Measurements from ENCODE around the gene CHRM4. TPM values are rescaled to one million over a fixed set of nuclear protein-coding genes. Genes with fewer than 3 reads are reported as not detected.

Gene CHRM4
- total and polyA plus RNA-seq, 8 donors, result 0.08 to 0.66 (median 0.22) TPM; not detected in 1

DNA sequence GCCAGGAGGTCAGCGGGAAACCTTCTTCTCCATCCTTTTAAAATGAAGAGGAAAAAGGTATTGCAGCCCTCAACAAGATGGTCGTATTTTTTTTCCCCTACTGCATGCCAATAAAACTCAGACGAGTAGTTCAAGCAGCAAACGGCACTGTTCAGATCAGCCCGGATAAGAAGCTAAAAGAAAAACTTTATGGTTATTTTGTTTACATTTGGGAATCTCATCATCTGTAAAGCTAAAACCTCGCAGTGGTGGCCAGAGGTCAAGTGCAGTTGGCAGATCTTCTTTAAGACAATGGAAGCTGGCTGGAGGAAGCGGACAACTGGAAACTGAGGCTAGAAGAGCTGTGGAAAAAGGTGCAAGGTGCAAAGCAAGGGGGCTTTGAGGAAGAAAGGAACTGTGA is 31.0 kb upstream of the CHRM4 start:
- ATAC-seq, result no peak
- H3K27me3 ChIP-seq, result no peaks in the 10 kb centered on the region
- no peak for FAIRE-seq
- intact Hi-C loops (cut with DNase I), result no loop called here
- no peak for DNase-seq
- H3K9me3 ChIP-seq, result no peaks in the 10 kb centered on the region
- no peak overlapping the region for H3K27ac ChIP-seq
- 78 to 82% methylated on average over 7 of the region's 7 CpGs for WGBS, 2 donors
- H3K36me3 ChIP-seq, result peaks cover 0 to 9% (median 0%) of the 10 kb centered on the region in 3 donors
- no peak overlapping the region for H3K4me3 ChIP-seq
- TF ChIP-seq CTCF (IDR thresholded peaks at IDR 0.05), result no peak
- no peaks in the 10 kb centered on the region for H3K4me1 ChIP-seq

- no peak for FAIRE-seq
- Histone ChIP-seq H3K36me3 (peaks cover 0 to 14% (median 0%) of the 10 kb centered on the region in 3 donors), H3K27ac (no peak overlapping the region), H3K4me3 (no peak overlapping the region), H3K4me1 (no peaks in the 10 kb centered on the region), H3K27me3 (no peaks in the 10 kb centered on the region), H3K9me3 (no peaks in the 10 kb centered on the region)
- WGBS, 2 donors, result 81 to 84% methylated on average over 8 of the region's 8 CpGs
- no peak for TF ChIP-seq CTCF (IDR thresholded peaks at IDR 0.05)
- no peak for ATAC-seq
- intact Hi-C loops (cut with DNase I), result no loop called here
- no peak for DNase-seq
Observed at GRCh38 chr11:46421257-46421880, 29.8 kb upstream of the CHRM4 start.

GRCh38 chr11:46420513-46420912 is 28.9 kb upstream of the CHRM4 start:
- Histone ChIP-seq H3K36me3 (peaks cover 0 to 20% (median 0%) of the 10 kb centered on the region in 3 donors), H3K27me3 (no peaks in the 10 kb centered on the region), H3K4me3 (no peak overlapping the region), H3K4me1 (no peaks in the 10 kb centered on the region), H3K27ac (no peak overlapping the region), H3K9me3 (no peaks in the 10 kb centered on the region)
- intact Hi-C loops (cut with DNase I), result no loop called here
- FAIRE-seq, result no peak
- ATAC-seq, result no peak
- no peak for TF ChIP-seq CTCF (IDR thresholded peaks at IDR 0.05)
- WGBS, 2 donors, result 94 to 100% methylated on average over 1 of the region's 1 CpG
- no peak for DNase-seq

DNA sequence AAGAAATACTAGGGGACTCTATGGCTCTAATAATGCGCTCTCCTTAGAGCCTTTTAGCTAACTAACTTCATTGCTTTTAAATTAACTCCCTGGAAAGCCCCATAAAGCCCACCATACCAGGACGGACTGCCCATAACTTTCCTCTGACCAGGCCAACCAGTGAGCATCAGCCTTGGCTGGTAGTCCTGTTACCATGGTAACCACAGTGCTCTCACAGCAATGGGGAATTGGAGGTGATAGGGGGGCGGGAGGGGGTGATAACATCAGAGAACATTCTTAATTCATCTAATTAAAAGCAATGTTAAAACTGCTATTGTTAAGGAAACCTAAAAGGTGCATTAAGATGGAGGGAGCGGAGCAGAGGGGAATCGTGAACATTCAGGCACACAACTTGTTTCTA is 27.2 kb upstream of the CHRM4 start:
- Histone ChIP-seq H3K27ac (no peak overlapping the region), H3K4me1 (no peaks in the 10 kb centered on the region), H3K4me3 (no peak overlapping the region), H3K27me3 (no peaks in the 10 kb centered on the region), H3K9me3 (no peaks in the 10 kb centered on the region), H3K36me3 (peaks cover 0 to 33% (median 0%) of the 10 kb centered on the region in 3 donors)
- FAIRE-seq (no peak), DNase-seq (no peak), ATAC-seq (no peak)
- TF ChIP-seq CTCF (IDR thresholded peaks at IDR 0.05), result no peak
- intact Hi-C loops (cut with DNase I), result no loop called here
- WGBS, 2 donors, result 90 to 93% methylated on average over 5 of the region's 5 CpGs

DNA sequence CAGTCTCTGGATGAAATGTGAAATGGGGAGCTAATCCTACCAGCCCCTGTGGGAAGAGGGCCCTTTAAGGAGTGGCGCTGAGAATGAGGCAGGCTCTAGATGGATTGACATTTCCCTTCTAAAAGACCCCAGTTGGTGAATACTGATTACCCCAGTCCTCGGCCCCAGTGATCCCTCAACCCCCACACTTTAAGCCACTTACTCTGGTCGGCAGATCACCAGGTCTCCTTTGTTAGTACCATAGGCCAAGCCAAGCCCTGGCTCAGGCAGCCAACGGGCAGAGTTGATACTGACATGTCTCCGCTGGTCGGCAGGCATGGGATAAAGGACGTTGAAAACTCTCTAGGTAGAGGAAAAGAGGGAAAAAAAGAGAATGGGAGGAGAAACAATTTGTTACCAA is 26.1 kb upstream of the CHRM4 start:
- H3K27ac ChIP-seq, result no peak overlapping the region
- peaks cover 0 to 34% (median 0%) of the 10 kb centered on the region in 3 donors for H3K36me3 ChIP-seq
- TF ChIP-seq CTCF (IDR thresholded peaks at IDR 0.05), result no peak
- no peak for DNase-seq
- no peaks in the 10 kb centered on the region for H3K9me3 ChIP-seq
- no peak overlapping the region for H3K4me3 ChIP-seq
- 90 to 92% methylated on average over 7 of the region's 7 CpGs for WGBS, 2 donors
- no peaks in the 10 kb centered on the region for H3K4me1 ChIP-seq
- ATAC-seq, result no peak
- no peak for FAIRE-seq
- H3K27me3 ChIP-seq, result no peaks in the 10 kb centered on the region
- intact Hi-C loops (cut with DNase I), result no loop called here
